PFSK-1 (cell line): ENCODE data around the gene IRGQ.

ENCODE experiments used
- FOXP2 ChIP-seq: optimal IDR thresholded peaks from 2 replicates; pipeline ENCODE3; 2011; ENCODE audit warnings: borderline replicate concordance, control low read depth, inconsistent platforms; ENCODE audit not compliant: insufficient read depth; ENCODE audit errors: extremely low read length, extremely low read depth
- POLR2AphosphoS5 ChIP-seq: IDR thresholded peaks from 2 replicates; pipeline ENCODE4 v1.6.1; 2012; ENCODE audit warnings: low read depth, mild to moderate bottlenecking, control low read depth, low read length, moderate library complexity
- SIN3A ChIP-seq: IDR thresholded peaks from 2 replicates; pipeline ENCODE4 v1.6.1; 2012; ENCODE audit warnings: mild to moderate bottlenecking, low read length, moderate library complexity, borderline replicate concordance; ENCODE audit not compliant: insufficient read depth
- TAF1 ChIP-seq: IDR thresholded peaks from 2 replicates; pipeline ENCODE4 v1.6.1; 2012; ENCODE audit warnings: low read length, control low read depth, borderline replicate concordance; ENCODE audit not compliant: insufficient read depth
- TF ChIP-seq, protein P1 (sequence below), 2 experiments: IDR thresholded peaks; 2 replicates each; pipeline versions ENCODE4 v1.6.1 to v1.8.0; 2011 to 2012; ENCODE audit warnings: low read depth in 2 of 2, low read length in 2 of 2, control low read depth in 1 of 2, inconsistent platforms in 1 of 2, mild to moderate bottlenecking in 1 of 2, moderate library complexity in 1 of 2; ENCODE audit not compliant: insufficient read depth in 1 of 2

The IRGQ gene

DNA sequence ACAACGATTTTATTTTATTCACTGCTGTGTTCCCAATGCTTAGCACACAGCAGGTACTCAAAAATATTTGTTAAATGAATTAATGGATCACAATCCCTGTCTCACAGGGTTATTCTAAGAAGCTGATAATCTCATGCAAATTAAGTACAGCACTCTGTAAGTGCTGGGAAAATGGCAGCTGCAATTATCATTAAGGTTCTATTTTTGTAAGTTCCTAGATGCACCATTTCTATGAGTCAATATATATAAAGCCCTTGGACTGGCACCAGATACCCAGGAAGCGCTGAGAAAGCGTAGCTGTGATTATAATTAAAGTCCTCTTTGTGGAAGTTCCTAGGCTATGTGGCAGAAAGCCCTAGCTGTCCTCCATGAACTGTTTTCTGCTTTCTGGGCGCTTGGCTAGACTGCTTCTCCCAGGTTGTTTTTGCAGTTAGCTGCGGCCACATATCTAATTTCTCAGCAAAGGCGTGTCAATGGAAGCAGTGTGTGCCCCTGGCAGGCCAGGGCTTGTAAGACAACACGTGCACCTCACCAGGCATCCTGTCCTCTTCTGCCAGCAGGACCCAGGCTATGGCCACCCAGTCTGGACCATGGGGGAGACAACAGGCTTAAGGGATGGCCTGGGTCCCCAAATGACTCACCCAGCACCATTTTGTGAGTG, 10.8 kb upstream of the IRGQ start:
- TF ChIP-seq, protein P1, sequence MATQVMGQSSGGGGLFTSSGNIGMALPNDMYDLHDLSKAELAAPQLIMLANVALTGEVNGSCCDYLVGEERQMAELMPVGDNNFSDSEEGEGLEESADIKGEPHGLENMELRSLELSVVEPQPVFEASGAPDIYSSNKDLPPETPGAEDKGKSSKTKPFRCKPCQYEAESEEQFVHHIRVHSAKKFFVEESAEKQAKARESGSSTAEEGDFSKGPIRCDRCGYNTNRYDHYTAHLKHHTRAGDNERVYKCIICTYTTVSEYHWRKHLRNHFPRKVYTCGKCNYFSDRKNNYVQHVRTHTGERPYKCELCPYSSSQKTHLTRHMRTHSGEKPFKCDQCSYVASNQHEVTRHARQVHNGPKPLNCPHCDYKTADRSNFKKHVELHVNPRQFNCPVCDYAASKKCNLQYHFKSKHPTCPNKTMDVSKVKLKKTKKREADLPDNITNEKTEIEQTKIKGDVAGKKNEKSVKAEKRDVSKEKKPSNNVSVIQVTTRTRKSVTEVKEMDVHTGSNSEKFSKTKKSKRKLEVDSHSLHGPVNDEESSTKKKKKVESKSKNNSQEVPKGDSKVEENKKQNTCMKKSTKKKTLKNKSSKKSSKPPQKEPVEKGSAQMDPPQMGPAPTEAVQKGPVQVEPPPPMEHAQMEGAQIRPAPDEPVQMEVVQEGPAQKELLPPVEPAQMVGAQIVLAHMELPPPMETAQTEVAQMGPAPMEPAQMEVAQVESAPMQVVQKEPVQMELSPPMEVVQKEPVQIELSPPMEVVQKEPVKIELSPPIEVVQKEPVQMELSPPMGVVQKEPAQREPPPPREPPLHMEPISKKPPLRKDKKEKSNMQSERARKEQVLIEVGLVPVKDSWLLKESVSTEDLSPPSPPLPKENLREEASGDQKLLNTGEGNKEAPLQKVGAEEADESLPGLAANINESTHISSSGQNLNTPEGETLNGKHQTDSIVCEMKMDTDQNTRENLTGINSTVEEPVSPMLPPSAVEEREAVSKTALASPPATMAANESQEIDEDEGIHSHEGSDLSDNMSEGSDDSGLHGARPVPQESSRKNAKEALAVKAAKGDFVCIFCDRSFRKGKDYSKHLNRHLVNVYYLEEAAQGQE (IDR thresholded peaks at IDR 0.05; ENCODE audit: insufficient read depth in 1 of 2, low read depth in 2 of 2, low read length in 2 of 2) = no peak
- TF ChIP-seq SIN3A = no peak
- no peak for TF ChIP-seq POLR2AphosphoS5
- no peak for TF ChIP-seq FOXP2
- TF ChIP-seq TAF1 = no peak

DNA sequence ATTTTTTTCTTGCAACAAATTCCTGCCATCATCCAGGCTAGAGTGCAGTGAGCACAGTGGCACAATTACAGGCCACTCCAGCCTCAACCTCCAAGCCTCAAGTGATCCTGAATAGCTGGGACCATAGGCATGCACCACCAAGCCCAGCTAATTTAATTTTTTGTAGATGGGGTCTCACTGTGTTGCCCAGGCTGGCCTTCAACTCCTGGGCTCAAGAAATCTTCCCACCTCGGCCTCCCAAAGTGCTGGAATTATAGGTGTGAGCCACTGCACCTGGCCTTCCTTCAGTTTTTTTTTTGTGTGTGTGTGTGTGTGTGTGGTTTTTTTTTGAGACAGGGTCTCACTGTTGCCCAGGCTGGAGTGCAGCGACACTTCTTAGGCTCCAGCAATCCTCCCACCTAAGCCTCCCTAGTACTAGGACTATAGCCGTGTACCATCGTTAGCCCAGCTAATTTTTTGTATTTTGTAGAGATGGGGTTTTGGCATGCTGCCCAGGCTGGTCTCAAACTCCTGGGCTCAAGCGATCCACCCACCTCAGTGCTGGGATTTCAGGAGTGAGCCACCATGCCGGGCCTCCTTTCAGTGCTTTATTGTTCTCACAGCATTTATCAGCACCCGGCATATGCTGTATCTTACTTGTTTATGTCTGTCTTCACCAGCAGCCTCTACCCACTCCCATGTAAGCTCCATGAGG, 10.1 kb upstream of the IRGQ start:
- TF ChIP-seq POLR2AphosphoS5 (no peak), SIN3A (no peak), FOXP2 (no peak), TAF1 (no peak)
- TF ChIP-seq, protein P1 (IDR thresholded peaks at IDR 0.05; ENCODE audit: insufficient read depth in 1 of 2, low read depth in 2 of 2, low read length in 2 of 2) = no peak

DNA sequence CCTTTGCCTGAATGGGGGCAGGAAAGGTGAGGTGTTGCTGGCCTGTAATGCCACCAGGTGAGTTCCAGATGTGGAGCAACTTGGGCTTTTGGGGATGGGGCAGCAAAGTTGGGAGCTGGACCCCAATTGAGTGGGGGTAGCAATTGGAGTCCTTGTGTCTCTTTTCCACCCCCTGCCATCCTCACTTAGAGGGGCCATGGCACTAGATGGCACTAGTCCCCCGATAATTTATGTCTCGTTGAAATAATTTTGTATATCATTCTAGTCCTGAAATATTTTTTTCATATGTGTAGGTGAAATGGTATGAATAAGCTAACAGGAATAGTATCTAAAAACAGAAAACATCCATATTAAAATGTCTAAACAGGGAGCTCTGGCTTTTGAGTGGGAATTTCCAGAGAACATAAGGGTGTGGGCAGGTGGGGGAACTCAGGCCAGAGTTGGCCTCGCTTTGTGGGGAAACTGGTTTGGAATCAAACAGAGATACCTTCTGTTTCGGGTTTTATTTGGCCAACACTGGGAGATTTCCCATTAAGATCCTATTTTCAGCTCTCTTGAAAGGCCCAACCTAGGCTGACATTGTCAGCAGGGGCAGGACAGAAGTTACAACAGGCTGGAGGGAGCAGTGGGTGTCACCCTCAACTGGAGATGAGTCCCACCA, 3.8 kb upstream of the IRGQ start:
- no peak for TF ChIP-seq TAF1
- no peak for TF ChIP-seq SIN3A
- TF ChIP-seq, protein P1 (IDR thresholded peaks at IDR 0.05; ENCODE audit: insufficient read depth in 1 of 2, low read depth in 2 of 2, low read length in 2 of 2) = no peak
- no peak for TF ChIP-seq FOXP2
- TF ChIP-seq POLR2AphosphoS5 = no peak

DNA sequence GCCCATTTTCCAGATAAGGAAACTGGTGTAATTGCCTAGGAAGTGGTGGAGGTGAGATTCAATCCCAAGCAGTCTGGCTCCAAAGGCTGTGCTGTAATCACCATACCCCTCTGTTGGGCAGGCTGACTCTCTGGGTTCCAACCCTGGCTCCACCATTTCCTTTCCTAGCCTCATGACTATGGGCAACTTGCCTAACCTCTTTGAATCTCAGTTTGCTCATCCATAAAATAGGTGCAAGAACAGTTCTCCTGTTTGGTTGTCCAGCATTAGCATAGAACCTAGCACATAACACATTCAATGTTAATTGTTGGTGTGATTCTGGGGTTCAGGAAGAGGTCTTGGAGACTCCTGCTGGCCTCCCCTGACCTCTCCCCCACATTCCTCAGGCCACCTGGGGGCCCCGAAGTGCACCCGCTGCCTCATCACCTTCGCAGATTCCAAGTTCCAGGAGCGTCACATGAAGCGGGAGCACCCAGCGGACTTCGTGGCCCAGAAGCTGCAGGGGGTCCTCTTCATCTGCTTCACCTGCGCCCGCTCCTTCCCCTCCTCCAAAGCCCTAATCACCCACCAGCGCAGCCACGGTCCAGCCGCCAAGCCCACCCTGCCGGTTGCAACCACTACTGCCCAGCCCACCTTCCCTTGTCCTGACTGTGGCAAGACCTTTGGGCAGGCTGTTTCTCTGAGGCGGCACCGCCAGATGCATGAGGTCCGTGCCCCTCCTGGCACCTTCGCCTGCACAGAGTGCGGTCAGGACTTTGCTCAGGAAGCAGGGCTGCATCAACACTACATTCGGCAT, 2.7 kb upstream of the IRGQ start:
- TF ChIP-seq, protein P1 (IDR thresholded peaks at IDR 0.05; ENCODE audit: insufficient read depth in 1 of 2, low read depth in 2 of 2, low read length in 2 of 2) = no peak
- TF ChIP-seq POLR2AphosphoS5 = no peak
- no peak for TF ChIP-seq SIN3A
- TF ChIP-seq FOXP2 = no peak
- TF ChIP-seq TAF1 = no peak
